HepG2 (cell line): ENCODE data around the gene MYCBP2. TPM values are rescaled to one million over a fixed set of nuclear protein-coding genes. Genes with fewer than 3 reads are reported as not detected.

Source experiments
- AKAP8 ChIP-seq: sonication (generic); formaldehyde crosslinking; IDR thresholded peaks from 2 replicates; pipeline ENCODE4 v1.5.1; 2020; ENCODE audit warnings: mild to moderate bottlenecking, missing genetic modification reagents
- GLI4 ChIP-seq: sonication (generic); formaldehyde crosslinking; IDR thresholded peaks from 2 replicates; pipeline ENCODE4 v1.5.1; 2020; ENCODE audit warnings: missing genetic modification reagents, mild to moderate bottlenecking, moderate library complexity, borderline replicate concordance
- GTF3A ChIP-seq: sonication (generic); formaldehyde crosslinking; conservative IDR thresholded peaks from 2 replicates; pipeline ENCODE4 v1.4.0; 2020; ENCODE audit warnings: mild to moderate bottlenecking, missing genetic modification reagents
- IRF2 ChIP-seq: IDR thresholded peaks from 2 replicates; pipeline ENCODE4 v1.6.1; 2018; ENCODE audit warnings: missing genetic modification reagents, missing compliant biosample characterization
- MTA3 ChIP-seq: sonication (generic); formaldehyde crosslinking; IDR thresholded peaks from 2 replicates; pipeline ENCODE4 v1.4.0; 2020; ENCODE audit warnings: missing genetic modification reagents
- NBN ChIP-seq: fragments of 450-650 bp; conservative IDR thresholded peaks from 2 replicates; pipeline ENCODE4 v1.6.1; 2017
- NR1H2 ChIP-seq: sonication (generic); formaldehyde crosslinking; IDR thresholded peaks from 2 replicates; pipeline ENCODE4 v1.8.1; 2022; ENCODE audit warnings: low read depth, missing genetic modification reagents, borderline replicate concordance
- RNF2 ChIP-seq: fragments of 450-650 bp; conservative IDR thresholded peaks from 2 replicates; pipeline ENCODE4 v1.6.1; 2016; ENCODE audit warnings: low read depth
- SRY ChIP-seq: sonication (generic); formaldehyde crosslinking; IDR thresholded peaks from 2 replicates; pipeline ENCODE4 v1.8.0; 2022; ENCODE audit warnings: mild to moderate bottlenecking, missing genetic modification reagents
- ZFP1 ChIP-seq: IDR thresholded peaks from 2 replicates; pipeline ENCODE4 v1.6.1; 2016
- ZFX ChIP-seq: sonication (generic); formaldehyde crosslinking; IDR thresholded peaks from 2 replicates; pipeline ENCODE4 v1.4.0; 2020; ENCODE audit warnings: mild to moderate bottlenecking, low read depth, missing genetic modification reagents, moderate library complexity
- ZNF563 ChIP-seq: sonication (generic); formaldehyde crosslinking; IDR thresholded peaks from 2 replicates; pipeline ENCODE4 v1.8.0; 2022; ENCODE audit warnings: mild to moderate bottlenecking, moderate library complexity, missing genetic modification reagents
- ZNF614 ChIP-seq: IDR thresholded peaks from 2 replicates; pipeline ENCODE4 v1.6.1; 2018; ENCODE audit warnings: missing biosample characterization, missing genetic modification reagents, inconsistent platforms, borderline replicate concordance
- ZNF652 ChIP-seq: IDR thresholded peaks from 2 replicates; pipeline ENCODE4 v1.6.1; 2016; ENCODE audit warnings: low read depth, borderline replicate concordance
- ZNF878 ChIP-seq: sonication (generic); formaldehyde crosslinking; IDR thresholded peaks from 2 replicates; pipeline ENCODE4 v1.8.1; 2023; ENCODE audit warnings: mild to moderate bottlenecking, missing genetic modification reagents, moderate library complexity
- polyA plus RNA-seq, 8 experiments: library from polyadenylated mRNA; depleted of rRNA in 3 of 8; stranded (reverse) in 7 of 8; unstranded in 1 of 8; fragments of >200 nt; fragmentation: Illumina TruSeq in 4 of 8; extraction: Trizol in 4 of 8; gene quantifications; 2 replicates each; pipeline versions ENCODE4 v1.2.1 to v1.2.3, GENCODE V29; 2011 to 2016; ENCODE audit warnings: low read depth in 4 of 8, missing spikeins in 1 of 8, mixed read lengths in 1 of 8; ENCODE audit not compliant: insufficient read depth in 1 of 8
- total RNA-seq, 5 experiments: library from RNA; depleted of rRNA; stranded (reverse); fragments of >200 nt; fragmentation: Illumina TruSeq; extraction: Trizol; gene quantifications; 2 replicates each; pipeline ENCODE4 v1.2.3, GENCODE V29; 2016; ENCODE audit warnings: low read depth in 1 of 5
- TF ChIP-seq, protein P1 (sequence below): IDR thresholded peaks from 2 replicates; pipeline ENCODE4 v1.6.1; 2012; ENCODE audit warnings: low read length, improper control_type of control experiment
- TF ChIP-seq, protein P2 (sequence below): IDR thresholded peaks from 2 replicates; pipeline ENCODE4 v1.6.1; 2016; ENCODE audit warnings: missing compliant biosample characterization, missing genetic modification reagents, borderline replicate concordance
- TF ChIP-seq, protein P3 (sequence below): IDR thresholded peaks from 2 replicates; pipeline ENCODE4 v1.6.1; 2016; ENCODE audit warnings: missing genetic modification reagents, missing compliant biosample characterization
- TF ChIP-seq, protein P4 (sequence below): sonication (generic); formaldehyde crosslinking; IDR thresholded peaks from 2 replicates; pipeline ENCODE4 v1.4.0; 2020; ENCODE audit warnings: missing genetic modification reagents
- TF ChIP-seq, protein P5 (sequence below): sonication (generic); formaldehyde crosslinking; IDR thresholded peaks from 2 replicates; pipeline ENCODE4 v1.4.0; 2020; ENCODE audit warnings: missing genetic modification reagents
- TF ChIP-seq, protein P6 (sequence below): sonication (generic); formaldehyde crosslinking; IDR thresholded peaks from 2 replicates; pipeline ENCODE4 v1.8.1; 2022; ENCODE audit warnings: low read depth, mild to moderate bottlenecking, missing genetic modification reagents

MYCBP2 gene
- total and polyA plus RNA-seq, 2 of the 13 experiments (the other 11 are each of a cell fraction or from before 2014, with no cell fraction given) = 16.3 to 35.3 TPM

DNA sequence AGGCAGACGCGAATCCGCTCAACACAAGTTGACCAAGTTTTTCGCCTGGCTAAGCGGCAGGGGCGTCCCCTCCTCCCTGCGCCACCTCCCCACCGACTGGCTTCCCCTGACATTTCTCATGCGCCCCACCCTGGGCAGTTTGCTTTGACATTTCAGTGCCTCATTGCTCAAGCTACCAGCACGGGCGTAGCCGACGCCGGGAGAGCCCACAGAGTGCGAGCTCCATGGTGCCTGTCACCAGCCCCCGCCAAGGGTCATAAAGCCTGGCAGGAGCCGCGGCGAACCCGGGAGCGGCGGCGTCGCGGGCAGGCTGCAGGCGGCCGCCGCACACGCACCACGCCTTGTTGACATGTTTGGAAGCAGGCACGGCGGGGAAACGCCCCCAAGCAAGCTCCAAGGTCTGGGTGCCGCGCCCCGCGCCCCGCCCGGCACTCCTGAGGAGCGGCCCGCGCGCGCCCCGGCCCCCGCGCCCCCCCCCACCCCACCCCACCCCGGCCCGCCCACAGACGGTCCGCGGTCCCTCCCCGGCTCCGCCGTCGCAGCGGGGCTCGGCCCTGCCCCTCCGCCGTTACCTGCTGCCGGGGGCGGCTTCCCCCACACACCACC lies 300.5 kb downstream of the MYCBP2 start (continued):
- TF ChIP-seq AKAP8 (CRISPR knock-in tag) (no peak), NR1H2 (CRISPR knock-in tag) (no peak), ZNF614 (no peak), ZNF652 (CRISPR knock-in tag) (no peak), ZNF563 (CRISPR knock-in tag) (no peak; the same call in 1 of the 2 replicates), ZNF878 (CRISPR knock-in tag) (no peak), GTF3A (no peak), ZFP1 (CRISPR knock-in tag) (no peak), ZFX (no peak), IRF2 (CRISPR knock-in tag) (no peak), SRY (CRISPR knock-in tag) (no peak), GLI4 (CRISPR knock-in tag) (0 out of 2 replicates have a peak, but pooled peaks have one; percentile 56), MTA3 (no peak), RNF2 (no peak), NBN (no peak)
- TF ChIP-seq, protein P1, sequence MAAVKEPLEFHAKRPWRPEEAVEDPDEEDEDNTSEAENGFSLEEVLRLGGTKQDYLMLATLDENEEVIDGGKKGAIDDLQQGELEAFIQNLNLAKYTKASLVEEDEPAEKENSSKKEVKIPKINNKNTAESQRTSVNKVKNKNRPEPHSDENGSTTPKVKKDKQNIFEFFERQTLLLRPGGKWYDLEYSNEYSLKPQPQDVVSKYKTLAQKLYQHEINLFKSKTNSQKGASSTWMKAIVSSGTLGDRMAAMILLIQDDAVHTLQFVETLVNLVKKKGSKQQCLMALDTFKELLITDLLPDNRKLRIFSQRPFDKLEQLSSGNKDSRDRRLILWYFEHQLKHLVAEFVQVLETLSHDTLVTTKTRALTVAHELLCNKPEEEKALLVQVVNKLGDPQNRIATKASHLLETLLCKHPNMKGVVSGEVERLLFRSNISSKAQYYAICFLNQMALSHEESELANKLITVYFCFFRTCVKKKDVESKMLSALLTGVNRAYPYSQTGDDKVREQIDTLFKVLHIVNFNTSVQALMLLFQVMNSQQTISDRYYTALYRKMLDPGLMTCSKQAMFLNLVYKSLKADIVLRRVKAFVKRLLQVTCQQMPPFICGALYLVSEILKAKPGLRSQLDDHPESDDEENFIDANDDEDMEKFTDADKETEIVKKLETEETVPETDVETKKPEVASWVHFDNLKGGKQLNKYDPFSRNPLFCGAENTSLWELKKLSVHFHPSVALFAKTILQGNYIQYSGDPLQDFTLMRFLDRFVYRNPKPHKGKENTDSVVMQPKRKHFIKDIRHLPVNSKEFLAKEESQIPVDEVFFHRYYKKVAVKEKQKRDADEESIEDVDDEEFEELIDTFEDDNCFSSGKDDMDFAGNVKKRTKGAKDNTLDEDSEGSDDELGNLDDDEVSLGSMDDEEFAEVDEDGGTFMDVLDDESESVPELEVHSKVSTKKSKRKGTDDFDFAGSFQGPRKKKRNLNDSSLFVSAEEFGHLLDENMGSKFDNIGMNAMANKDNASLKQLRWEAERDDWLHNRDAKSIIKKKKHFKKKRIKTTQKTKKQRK = no peak
- TF ChIP-seq, protein P2, sequence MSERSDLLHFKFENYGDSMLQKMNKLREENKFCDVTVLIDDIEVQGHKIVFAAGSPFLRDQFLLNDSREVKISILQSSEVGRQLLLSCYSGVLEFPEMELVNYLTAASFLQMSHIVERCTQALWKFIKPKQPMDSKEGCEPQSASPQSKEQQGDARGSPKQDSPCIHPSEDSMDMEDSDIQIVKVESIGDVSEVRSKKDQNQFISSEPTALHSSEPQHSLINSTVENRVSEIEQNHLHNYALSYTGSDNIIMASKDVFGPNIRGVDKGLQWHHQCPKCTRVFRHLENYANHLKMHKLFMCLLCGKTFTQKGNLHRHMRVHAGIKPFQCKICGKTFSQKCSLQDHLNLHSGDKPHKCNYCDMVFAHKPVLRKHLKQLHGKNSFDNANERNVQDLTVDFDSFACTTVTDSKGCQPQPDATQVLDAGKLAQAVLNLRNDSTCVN (CRISPR knock-in tag) = no peak
- TF ChIP-seq, protein P3, sequence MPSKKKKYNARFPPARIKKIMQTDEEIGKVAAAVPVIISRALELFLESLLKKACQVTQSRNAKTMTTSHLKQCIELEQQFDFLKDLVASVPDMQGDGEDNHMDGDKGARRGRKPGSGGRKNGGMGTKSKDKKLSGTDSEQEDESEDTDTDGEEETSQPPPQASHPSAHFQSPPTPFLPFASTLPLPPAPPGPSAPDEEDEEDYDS (CRISPR knock-in tag) = no peak
- TF ChIP-seq, protein P4, sequence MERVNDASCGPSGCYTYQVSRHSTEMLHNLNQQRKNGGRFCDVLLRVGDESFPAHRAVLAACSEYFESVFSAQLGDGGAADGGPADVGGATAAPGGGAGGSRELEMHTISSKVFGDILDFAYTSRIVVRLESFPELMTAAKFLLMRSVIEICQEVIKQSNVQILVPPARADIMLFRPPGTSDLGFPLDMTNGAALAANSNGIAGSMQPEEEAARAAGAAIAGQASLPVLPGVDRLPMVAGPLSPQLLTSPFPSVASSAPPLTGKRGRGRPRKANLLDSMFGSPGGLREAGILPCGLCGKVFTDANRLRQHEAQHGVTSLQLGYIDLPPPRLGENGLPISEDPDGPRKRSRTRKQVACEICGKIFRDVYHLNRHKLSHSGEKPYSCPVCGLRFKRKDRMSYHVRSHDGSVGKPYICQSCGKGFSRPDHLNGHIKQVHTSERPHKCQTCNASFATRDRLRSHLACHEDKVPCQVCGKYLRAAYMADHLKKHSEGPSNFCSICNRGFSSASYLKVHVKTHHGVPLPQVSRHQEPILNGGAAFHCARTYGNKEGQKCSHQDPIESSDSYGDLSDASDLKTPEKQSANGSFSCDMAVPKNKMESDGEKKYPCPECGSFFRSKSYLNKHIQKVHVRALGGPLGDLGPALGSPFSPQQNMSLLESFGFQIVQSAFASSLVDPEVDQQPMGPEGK (CRISPR knock-in tag) = peak; percentile 62; the same call in 1 of the 2 replicates
- TF ChIP-seq, protein P5, sequence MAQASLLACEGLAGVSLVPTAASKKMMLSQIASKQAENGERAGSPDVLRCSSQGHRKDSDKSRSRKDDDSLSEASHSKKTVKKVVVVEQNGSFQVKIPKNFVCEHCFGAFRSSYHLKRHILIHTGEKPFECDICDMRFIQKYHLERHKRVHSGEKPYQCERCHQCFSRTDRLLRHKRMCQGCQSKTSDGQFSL (CRISPR knock-in tag) = 0 out of 2 replicates have a peak, but pooled peaks have one; percentile 40
- TF ChIP-seq, protein P6, sequence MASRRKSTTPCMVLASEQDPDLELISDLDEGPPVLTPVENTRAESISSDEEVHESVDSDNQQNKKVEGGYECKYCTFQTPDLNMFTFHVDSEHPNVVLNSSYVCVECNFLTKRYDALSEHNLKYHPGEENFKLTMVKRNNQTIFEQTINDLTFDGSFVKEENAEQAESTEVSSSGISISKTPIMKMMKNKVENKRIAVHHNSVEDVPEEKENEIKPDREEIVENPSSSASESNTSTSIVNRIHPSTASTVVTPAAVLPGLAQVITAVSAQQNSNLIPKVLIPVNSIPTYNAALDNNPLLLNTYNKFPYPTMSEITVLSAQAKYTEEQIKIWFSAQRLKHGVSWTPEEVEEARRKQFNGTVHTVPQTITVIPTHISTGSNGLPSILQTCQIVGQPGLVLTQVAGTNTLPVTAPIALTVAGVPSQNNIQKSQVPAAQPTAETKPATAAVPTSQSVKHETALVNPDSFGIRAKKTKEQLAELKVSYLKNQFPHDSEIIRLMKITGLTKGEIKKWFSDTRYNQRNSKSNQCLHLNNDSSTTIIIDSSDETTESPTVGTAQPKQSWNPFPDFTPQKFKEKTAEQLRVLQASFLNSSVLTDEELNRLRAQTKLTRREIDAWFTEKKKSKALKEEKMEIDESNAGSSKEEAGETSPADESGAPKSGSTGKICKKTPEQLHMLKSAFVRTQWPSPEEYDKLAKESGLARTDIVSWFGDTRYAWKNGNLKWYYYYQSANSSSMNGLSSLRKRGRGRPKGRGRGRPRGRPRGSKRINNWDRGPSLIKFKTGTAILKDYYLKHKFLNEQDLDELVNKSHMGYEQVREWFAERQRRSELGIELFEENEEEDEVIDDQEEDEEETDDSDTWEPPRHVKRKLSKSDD (CRISPR knock-in tag) = no peak
